GM12874 (cell line): ENCODE measurements around the gene SMARCC2.

ENCODE experiments used
- CTCF ChIP-seq: IDR thresholded peaks from 2 replicates; pipeline ENCODE4 v1.5.1; 2011; ENCODE audit warnings: low read depth, mild to moderate bottlenecking, control low read depth, low read length, moderate library complexity; ENCODE audit not compliant: insufficient read depth

SMARCC2 gene

GRCh38 chr12:56141946-56142784 is 47.1 kb downstream of the SMARCC2 start:
- no peak for TF ChIP-seq CTCF

- TF ChIP-seq CTCF, result no peak
These were observed 51.3 kb downstream of the SMARCC2 start for GRCh38 chr12:56137853-56138571.

GRCh38 chr12:56134897-56135296 is 54.4 kb downstream of the SMARCC2 start:
- TF ChIP-seq CTCF, result no peak

- no peak for TF ChIP-seq CTCF
These were observed 58.4 kb downstream of the SMARCC2 start for GRCh38 chr12:56130876-56131275.

DNA sequence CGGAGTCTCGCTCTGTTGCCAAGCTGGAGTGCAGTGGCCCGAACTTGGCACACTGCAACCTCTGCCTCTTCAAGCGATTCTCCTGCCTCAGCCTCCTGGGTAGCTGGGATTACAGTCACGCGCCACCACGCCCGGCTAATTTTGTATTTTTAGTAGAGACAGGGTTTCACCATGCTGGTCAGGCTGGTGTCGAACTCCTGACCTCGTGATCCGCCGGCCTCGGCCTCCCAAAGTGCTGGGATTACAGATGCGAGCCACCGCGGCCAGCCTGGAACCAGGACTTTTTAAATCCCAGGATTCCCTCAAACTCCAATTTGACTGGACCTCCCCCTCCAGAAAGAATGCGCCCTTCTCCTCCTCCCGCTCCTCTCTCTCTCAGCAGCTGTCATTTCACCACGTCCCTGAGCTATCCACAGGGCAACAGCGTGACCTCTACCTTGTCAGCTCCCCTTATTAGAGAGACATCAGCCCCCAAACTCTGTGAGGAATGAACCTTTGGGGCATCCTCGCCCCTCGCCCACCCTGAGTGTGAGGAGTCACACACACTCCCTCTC is 59.3 kb downstream of the SMARCC2 start:
- TF ChIP-seq CTCF, result no peak

GRCh38 chr12:56129206-56129941 is 59.9 kb downstream of the SMARCC2 start:
- TF ChIP-seq CTCF, result no peak

GRCh38 chr12:56128670-56129205 is 60.5 kb downstream of the SMARCC2 start:
- no peak for TF ChIP-seq CTCF
